ACHN (cell line): ENCODE data around the gene GSAP.
"Not testable (repeated sequence)": the region's sequence is repeated elsewhere in the genome, so short reads cannot be mapped to it uniquely, and the experiment has no call there.

Experiments
- DNase-seq: peaks from one replicate; pipeline ENCODE4 v3.0.0-alpha.2; 2015
- in situ Hi-C: cut with HindIII; loops from 2 replicates; pipeline ENCODE4 v1.10.0; 2017; ENCODE audit warnings: low sequenced_read_pairs, low pct_ligation_motif_present, low pct_unique_long_range_greater_than_20kb

Gene GSAP, protein sequence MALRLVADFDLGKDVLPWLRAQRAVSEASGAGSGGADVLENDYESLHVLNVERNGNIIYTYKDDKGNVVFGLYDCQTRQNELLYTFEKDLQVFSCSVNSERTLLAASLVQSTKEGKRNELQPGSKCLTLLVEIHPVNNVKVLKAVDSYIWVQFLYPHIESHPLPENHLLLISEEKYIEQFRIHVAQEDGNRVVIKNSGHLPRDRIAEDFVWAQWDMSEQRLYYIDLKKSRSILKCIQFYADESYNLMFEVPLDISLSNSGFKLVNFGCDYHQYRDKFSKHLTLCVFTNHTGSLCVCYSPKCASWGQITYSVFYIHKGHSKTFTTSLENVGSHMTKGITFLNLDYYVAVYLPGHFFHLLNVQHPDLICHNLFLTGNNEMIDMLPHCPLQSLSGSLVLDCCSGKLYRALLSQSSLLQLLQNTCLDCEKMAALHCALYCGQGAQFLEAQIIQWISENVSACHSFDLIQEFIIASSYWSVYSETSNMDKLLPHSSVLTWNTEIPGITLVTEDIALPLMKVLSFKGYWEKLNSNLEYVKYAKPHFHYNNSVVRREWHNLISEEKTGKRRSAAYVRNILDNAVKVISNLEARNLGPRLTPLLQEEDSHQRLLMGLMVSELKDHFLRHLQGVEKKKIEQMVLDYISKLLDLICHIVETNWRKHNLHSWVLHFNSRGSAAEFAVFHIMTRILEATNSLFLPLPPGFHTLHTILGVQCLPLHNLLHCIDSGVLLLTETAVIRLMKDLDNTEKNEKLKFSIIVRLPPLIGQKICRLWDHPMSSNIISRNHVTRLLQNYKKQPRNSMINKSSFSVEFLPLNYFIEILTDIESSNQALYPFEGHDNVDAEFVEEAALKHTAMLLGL

DNA sequence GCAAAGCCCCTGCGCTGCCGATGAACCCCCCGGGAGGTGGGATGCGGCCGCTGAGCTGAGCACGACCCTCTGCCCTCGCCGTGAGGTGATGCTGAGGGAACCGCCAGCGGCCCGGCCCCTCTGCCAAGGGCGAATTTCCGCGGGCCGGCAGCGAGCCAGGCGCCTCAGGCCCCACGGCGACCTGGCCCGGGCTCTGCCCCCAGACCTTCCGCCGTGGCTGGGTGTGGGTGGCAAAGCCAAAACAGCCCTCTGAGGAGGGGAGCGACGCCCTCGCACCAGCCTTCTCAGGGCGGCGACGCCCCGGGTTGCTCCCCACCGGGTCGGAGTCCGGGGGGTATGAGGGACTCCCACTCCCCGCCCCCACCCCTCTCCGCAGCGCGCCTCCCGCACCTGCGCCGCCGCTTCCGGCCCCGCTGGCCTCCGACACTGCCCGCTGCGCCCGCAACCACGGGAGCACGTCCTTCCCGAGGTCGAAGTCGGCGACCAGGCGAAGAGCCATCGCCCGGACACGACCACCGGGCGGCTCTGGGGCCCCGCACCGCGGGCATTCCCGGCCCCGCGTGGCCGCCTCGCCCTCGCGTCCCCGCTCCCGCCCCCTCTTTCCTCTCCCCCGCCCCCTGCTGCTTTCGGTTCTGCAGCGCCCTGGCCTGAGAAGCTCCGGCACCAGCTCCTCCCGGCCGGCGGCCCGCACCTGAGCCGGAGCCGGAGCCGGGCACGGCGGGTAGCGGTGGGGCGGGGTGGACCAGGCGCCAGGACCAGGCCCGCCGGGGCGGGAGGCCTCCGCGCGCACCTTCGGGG lies at the start of gene GSAP:
Gene GSAP (minus strand): TSS at position 527 of the 798 bp plus-strand sequence. CDS start 28 bp downstream, at position 499.
- peak; percentile 75 for DNase-seq
- in situ Hi-C loops: no loop called here

DNA sequence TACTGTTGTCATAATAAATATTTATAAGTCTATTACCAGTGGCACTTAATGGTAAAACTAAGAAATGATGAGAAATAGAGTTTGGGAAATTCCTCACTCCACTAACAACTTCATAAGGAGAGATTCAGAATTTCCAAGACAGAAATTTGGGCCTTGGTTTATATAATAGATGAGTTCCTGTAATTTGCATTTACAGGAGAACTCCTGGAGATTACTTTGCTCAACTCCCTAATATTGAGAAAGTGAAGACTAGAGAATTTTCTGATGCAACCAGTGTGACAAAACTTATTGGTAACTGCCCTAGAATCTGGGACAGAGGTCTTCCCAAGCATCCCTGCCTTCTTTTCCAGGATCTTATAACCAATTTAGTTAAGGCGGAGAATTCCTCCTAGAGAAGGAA lies 49.1 kb upstream of the GSAP start:
- in situ Hi-C loops: no loop called here
- DNase-seq: no peak

DNA sequence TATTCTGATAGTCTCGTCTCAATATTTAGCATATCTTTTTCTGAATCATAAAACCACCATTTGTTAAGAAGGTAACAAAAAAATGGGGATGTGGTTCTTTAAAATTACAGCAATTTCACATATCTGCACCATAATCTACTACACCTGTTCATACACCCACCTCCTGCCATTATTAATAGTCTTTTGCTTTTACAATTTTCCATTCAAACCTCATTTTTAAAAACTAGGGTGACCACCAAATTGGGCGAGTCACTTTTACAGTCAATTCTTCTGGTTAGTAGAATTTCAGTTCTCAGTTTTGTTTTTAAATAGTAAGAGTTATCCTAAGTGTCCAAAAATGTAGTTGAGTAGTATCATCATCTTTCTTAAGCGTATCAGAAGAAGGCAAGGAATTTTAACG lies 48.4 kb upstream of the GSAP start:
- DNase-seq: no peak
- in situ Hi-C loops: no loop called here

DNA sequence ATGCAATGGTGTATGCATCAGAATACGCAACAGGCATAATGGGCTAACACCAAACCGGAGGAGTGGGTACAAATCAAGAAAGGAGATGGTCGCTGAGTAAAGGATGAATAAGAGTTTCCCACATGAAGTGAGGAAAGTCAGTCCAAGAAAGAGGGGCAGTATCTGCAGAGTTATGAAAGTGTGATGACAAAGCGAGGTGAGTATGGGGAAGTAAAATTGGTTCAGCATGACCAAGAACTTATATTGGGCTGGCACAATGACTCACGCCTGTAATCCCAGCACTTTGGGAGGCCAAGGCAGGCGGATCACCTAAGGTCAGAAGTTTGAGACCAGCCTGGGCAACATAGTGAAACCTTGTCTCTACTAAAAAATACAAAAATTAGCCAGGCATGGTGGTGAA lies 47.5 kb upstream of the GSAP start:
- DNase-seq, in situ Hi-C loops: not testable (repeated sequence)

DNA sequence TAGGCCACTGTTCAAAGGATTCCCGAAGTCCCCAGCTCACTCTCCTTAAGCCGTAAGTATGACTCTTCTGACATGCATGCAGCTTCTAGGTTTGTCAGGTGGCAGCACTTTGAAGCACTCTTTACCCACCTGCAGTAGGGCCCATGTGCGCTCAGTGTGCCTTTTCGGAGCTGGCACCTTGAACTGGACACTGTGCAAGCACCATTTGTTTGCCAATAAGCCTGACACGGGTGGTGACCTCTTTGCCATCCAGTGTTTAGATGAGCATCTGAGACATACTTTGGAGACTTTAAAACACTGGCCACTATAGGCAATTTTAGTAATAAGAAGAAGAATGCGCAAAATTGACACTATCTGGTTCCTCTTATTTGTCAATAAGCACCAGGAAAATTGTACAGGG lies 45.7 kb upstream of the GSAP start:
- DNase-seq: no peak
- in situ Hi-C loops: no loop called here

DNA sequence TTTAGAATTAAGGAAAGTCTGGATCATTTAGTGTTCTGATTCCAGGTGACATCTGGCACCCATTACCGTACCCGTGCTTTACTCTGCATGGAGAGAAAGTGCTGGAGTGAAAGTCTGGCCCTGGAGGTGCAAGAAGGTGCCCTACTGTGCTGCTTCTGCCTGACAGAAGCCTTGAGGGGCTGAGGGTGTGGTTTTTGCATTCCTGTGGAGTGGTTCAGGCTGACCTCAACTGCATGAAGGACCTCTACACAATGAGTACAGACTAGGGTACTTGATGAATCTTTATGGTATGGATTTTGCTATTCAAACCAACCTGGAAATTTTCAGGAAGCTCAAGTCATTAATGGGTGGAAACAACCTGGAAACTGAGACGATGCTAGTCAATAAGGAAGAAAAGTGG lies 45.1 kb upstream of the GSAP start:
- in situ Hi-C loops: no loop called here
- DNase-seq: no peak

DNA sequence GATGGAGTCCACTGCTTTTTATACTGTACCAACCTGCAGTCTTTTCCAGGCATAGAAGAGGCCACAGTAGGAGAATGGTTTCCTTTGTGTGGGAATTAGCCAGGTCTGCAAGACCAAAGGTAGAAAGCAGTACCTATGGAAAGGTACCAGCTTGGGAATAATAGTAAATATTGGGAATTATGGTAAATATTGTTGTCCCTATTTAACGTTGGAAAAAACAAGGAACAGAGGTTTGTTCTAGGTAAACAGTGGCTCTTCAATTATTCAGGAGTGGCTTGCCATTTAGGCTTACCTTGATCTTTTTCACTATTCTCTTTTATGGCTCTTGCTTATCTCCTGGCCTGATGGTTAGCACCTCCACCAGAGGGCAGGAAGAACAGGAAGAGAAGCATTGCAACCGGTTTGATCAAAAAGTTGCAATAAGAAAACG lies 43.9 kb upstream of the GSAP start:
- in situ Hi-C loops: no loop called here
- peak; percentile 17 for DNase-seq

DNA sequence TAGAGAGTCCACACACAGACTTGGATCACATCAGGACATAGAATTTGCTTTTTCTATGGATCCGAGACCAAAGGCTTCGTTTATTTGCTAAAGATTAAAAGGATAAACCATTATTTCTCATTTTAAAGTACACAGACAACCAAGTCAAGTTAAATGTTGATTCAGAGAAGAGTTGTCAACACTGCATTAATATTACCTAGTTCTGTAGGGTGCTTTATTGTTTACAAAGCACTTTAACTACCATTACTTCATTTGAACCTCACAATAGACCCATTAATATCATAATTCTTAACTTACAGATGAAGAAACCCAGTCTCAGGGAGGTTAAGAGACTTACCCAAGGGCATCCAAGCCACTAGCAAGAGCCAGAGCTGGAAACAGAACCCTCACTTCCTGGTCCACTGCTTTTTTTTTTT lies 43.2 kb upstream of the GSAP start:
- in situ Hi-C loops: no loop called here
- no peak for DNase-seq

DNA sequence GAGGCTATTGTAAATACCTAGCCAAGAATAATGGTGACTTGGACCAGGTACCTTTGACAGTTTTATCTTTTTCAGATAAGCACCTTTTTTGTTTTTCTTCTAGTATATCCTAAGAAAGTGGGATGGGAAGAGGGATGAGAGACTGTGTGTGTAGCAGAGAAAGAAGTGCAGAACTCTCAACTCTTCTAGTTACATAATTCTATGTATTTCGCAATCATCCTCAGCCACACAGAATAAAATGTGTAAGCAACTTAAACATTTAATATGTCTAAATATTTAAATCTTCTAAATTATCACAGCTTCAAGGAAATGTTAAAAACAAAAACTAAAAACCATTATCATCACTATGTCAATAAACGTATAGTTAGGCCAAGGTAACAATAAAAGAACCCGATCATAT lies 42.6 kb upstream of the GSAP start:
- in situ Hi-C loops: no loop called here
- DNase-seq: no peak

DNA sequence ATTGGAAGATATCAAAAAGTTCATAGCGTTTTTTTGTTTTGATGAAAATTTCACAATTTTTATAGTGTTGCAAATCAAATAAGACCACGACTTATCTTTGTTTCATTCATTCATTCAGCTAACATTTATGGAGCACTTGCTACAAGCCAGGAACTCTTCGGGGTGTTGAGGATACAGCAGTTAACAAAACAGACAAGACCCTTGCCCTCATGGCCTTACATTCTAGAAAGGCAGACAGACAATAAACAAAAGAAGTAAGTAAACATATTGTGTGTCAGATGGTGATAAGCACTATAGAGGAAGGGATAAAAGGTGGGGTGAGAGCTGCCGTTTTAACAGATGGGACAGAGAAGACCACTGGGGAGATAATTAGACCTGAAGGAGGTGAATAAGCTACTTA lies 41.6 kb upstream of the GSAP start:
- in situ Hi-C loops: no loop called here
- DNase-seq: no peak

DNA sequence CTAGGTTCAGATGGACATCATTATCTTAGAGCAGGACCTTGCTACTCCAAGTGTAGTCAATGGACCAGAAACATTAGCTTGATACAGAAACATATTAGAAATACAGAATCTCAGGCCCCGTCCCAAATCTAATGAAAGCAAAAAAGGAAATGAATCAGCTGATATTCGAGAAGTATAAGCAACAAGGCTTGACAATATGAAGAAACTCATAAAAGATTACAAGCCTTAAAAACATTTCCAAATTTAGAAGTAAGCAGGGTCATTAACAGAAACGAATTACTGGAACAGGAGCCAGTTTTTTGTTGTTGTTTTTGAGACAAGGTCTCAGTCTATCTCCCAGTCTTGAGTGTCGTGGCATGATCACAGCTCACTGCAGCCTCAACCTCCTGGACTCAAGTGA lies 40.5 kb upstream of the GSAP start:
- in situ Hi-C loops: no loop called here
- DNase-seq: no peak

DNA sequence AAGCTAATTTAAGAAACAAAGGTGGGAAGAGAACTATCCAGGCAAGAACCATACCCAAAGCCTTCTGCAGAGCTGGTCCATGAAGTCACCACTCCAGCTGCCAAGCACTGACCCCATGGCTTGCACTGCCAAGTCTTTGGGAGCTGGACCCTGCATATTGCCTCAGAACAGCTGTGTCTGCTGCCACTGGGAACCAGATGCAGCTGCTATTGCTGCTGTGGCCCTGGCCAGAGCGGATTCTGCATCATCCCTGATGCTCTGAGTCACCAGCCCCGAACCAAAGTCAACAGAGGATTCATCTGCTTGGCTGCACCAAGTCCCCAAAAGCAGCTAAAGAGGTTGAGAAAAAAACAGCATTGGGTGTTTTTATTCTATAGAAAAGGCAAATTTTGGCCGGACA lies 39.2 kb upstream of the GSAP start:
- in situ Hi-C loops: no loop called here
- peak; percentile 22 for DNase-seq

DNA sequence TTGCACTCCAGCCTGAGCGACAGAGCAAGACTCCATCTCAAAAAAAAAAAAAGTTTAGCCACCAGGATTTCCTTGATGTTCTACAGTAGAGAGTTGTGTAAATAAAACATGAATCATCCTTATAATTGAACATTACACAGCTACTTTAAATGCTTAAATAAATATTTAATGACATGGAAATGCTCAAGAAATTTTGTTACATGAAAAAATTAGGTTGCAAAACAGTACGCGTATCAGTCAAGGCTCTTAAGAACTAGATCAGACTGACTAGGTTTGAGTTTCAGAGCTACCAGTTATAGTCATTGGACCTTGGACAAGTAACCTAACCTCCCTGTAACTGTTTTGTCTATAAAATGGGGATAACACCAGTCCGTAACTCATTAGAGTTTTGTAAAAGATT lies 38.7 kb upstream of the GSAP start:
- DNase-seq: no peak
- in situ Hi-C loops: no loop called here

DNA sequence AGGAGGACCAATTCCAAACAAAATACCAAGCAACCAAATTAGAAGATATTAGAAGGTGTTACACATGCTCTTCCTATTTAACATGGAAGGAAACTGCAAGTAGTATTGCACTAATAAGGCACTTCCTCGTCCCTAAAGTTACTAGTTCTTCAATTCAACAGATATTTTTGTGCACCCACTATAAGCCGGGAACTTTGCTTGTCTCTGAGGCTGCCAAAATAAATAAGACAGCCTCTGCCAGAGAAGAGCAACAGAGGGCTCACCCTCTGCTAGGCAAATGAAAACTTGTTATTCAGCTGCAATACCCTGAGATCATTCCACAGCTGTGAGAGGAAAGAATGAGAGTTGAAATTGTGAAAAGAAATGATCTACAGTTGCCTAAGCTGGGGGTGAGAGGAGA lies 37.4 kb upstream of the GSAP start:
- in situ Hi-C loops: no loop called here
- no peak for DNase-seq

DNA sequence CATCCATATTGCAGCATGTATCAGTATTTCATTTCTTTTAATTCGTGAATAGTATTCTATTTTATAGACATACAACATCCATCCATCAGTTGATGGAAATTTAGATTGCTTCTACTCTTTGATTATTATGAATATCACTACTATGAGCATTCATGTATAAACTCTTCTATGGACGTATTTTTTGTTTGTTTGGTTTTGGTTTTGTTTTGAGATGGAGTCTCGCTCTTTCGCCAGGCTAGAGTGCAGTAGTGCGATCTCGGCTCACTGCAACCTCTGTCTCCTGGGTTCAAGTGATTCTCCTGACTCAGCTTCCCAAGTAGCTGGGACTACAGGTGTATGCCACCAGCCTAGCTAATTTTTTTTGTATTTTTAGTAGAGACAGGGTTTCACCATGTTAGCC lies 35.8 kb upstream of the GSAP start:
- in situ Hi-C loops, DNase-seq: not testable (repeated sequence)

DNA sequence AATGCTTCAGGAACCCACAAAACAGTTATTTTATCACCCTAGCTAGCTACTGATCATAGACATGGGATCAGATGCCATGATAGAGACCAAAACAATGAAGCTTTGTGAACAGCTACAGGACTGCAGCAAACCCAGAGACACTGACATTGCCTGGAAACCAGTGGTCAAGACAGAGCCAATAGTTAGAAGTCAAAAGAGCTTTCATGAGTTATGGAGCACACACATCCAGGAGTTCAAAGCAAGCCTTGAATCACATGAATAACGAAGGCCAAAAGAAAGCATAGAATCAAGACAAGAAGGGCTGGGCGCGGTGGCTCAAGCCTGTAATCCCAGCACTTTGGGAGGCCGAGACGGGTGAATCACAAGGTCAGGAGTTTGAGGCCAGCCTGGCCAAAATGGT lies 34.5 kb upstream of the GSAP start:
- in situ Hi-C loops: no loop called here

DNA sequence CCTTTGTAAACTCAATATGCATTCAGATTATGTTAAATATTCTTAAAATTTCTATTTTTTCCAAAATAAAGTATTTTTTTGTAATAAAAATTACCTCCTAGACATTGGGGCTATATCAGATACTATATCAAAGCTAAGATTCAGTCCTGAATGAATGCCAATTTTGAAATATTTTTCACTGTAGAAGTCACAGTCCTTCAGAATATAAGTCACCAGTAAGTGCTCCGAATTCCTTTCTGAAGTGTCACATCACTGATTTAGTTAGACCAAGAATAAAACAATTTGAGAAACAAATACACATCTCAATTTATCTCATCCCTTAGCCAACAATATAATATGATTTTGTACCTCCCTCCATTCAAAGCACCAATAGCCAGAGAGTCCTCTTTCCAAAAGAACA lies 33.9 kb upstream of the GSAP start:
- in situ Hi-C loops: no loop called here
- peak; percentile 26 for DNase-seq

More for the DNA sequence above, 34.5 kb upstream of the GSAP start:
- no peak for DNase-seq

DNA sequence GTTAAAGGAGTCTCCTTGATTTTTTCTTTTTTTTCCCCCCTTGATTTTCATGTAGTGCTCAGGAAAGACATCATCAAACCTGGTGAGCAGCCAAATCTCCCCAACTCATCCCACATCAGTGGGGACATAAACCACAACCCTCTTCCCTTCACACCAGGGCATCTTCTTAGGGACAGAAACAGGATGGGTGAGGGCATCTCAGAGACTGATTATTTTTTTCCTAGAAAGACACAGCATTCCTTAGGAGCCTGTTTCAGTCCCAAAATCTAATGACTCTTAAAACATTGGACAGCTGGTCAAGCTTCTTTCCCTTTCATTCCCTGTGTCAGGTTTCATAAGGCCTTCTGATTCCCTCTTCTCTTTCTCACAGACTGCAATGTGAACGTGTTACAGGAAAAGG lies 31.5 kb upstream of the GSAP start:
- in situ Hi-C loops: no loop called here
- DNase-seq: no peak

DNA sequence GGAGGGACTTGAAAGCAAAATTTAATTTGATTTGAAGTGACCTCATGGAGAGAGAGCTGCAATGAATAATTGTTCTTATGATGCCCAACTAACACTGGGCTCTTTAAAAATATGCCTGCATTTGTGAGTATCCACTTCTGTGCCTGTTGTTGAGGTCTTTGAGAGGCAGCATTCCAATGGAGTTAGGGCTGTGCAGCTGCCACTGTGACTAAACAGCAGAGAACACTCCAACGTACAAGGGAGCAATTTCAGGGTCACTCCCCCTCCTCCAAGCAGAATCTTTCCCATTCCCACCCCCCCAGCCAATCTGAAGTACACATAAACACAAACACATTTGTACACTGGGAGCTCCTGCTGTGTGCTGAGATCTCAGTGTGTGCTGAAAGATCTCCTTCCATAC lies 28.0 kb upstream of the GSAP start:
- in situ Hi-C loops: no loop called here
- DNase-seq: no peak
